Activated CD4-positive, alpha-beta T cell treated with anti-CD3 and anti-CD28 coated beads, Interleukin-2, amount 50 U/mL, for 24 hours (primary cell): ENCODE results near the gene AGO3.

Source experiments
- DNase-seq, 2 donors: peaks; one replicate each; pipeline ENCODE4 v3.0.0-alpha.2; 2020; ENCODE audit warnings: low read depth in 1 of 2, low spot score in 1 of 2

The AGO3 gene

DNA sequence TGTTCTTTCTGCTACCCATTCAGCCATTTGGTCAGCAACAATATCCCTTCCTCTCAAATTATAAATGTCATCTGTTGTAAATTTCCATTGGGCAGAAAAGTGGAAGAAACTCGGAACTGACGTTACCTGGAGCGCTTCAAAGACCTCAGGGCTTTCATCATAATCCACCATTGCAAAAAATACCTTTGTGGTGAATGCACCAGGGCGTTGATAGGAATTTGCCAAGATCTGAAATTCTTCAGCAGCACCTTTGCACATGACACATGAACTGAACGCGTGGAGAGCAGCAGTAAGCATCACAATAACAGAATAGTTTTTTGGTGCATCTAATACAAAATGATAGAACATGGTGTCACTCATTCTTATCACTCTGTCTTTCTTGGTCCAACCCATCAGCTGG, 149.9 kb downstream of the AGO3 start:
- DNase-seq, result no peak

DNA sequence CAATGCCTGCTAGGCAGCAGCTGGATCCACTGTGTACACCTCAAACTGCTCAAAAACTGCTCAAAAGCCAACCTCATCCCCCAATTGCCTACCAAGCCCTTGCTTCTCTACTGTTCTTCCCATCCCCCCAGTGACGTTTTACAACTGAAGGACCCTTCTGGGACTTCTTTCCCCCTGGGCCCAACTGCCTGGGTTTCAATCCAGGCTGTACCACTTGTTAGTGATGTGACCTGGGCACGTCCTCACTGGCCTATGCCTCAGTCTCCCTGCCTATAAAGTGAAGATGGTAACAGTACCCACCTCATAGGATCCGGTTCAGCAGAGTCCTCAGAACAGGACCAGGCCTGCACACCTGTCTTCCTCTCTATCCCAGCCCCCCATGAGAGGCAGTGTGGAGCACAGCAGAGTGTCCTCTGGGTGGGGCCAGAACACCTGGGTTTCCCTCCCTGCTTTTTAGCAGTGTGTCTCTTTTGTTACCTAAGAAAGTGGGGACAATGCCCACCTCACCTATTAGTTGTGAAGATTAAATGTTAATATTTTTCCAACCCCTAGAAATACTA, 151.1 kb downstream of the AGO3 start:
- DNase-seq, result no peak

DNA sequence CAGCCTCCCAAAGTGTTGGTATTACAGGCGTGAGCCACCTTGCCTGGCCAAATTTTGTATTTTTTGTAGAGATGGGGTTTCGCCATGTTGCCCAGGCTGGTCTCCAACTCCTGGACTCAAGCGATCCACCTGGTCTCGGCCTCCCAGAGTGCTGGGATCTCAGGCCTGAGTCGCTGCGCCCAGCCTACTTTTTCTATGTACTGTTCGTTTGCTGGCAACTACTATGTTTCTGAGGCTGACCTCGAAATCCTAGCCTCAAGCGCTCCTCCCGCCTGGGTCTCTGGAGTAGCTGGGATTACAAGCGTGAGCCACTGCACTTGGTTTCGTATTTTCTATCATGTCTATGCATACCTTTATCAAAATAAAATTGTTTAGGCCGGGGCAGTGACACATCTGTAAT, 152.3 kb downstream of the AGO3 start:
- DNase-seq, result no peak

DNA sequence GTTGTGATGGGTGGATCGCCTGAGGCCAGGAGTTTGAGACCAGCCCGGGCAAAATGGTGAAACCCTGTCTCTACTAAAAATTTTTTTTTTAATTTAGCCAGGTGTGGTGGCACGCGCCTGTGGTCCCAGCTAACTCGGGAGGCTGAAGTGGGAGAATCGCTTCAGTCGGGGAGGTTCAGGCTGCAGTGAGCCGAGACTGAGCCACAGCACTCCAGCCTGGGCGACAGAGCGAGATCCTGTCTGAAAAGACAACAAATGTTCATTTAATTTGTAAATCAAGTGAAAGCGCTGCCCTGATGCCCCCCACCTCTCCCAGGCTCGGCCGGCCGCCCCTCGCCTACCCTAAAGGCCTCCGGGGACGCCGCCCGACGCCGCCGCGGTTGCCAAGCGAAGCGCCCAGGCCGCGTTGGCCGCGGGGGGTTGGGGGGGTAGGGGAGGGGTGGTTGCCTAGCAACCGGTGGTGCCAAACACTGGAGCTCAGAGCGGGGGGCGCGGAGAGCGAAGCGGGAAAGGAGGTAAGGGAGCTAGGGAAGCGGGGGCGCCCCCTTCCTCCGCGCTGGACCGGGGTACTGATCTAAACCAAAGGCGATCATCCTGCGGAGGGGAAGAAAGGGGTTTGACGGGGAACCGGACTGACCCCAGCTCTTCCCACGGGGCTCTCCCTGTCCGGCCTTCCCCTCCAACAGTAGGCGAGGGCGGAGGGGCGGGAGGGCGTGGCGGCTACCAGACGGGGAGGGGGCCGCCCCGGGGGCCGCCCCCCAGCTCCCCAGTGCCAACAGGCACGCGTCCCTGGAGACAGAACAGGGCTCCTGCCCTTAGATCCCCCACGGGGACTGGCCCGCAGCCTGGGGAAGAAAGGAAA, 153.0 kb downstream of the AGO3 start, which contains the start of gene TEKT2:
Gene TEKT2 (plus strand): TSS at position 460 of the 862 bp plus-strand sequence. CDS start 828 bp downstream, outside the sequence.
- no peak for DNase-seq

DNA sequence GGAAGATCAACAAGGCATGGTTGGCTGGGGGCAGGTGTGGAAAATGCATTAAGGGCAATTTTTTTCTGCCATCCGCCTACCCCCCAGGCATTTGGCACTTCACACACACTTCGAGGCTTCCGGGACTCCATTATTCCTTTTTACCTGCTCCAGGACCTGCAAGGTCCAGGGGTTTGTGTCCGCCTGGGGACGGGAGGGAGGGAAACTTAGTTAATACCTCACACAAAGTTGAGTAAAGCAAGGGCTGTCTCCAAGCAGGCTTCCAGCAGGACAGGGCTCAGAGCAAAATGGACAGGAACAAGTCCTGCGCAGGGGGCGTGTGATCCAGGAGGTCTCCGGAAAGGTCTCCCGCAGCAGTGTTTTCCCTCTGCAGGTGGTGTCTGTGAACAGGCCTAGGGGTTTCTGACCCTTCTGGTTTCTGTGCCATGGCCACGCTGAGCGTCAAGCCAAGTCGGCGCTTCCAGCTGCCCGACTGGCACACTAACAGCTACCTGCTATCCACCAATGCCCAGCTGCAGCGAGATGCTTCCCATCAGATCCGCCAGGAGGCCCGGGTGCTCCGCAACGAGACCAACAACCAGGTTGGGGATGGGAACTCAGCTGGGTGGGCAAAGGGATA, 153.7 kb downstream of the AGO3 start:
- DNase-seq, result no peak

DNA sequence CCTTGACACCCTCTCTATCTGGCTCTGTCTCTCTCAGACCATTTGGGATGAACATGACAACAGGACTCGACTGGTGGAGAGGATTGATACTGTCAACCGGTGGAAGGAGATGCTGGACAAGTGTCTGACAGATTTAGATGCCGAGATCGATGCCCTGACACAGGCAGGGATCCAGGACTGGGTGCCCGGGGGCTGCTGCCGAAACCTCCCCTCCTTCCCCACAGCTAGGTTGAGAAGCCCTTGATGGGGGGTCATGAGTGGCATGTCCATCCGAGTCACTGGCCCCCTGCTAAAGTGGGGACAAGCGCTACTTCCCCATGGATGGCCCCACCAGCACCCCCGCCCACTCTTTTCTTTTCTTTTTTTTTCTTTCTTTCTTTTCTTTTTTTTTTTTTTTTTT, 154.2 kb downstream of the AGO3 start:
- no peak for DNase-seq

DNA sequence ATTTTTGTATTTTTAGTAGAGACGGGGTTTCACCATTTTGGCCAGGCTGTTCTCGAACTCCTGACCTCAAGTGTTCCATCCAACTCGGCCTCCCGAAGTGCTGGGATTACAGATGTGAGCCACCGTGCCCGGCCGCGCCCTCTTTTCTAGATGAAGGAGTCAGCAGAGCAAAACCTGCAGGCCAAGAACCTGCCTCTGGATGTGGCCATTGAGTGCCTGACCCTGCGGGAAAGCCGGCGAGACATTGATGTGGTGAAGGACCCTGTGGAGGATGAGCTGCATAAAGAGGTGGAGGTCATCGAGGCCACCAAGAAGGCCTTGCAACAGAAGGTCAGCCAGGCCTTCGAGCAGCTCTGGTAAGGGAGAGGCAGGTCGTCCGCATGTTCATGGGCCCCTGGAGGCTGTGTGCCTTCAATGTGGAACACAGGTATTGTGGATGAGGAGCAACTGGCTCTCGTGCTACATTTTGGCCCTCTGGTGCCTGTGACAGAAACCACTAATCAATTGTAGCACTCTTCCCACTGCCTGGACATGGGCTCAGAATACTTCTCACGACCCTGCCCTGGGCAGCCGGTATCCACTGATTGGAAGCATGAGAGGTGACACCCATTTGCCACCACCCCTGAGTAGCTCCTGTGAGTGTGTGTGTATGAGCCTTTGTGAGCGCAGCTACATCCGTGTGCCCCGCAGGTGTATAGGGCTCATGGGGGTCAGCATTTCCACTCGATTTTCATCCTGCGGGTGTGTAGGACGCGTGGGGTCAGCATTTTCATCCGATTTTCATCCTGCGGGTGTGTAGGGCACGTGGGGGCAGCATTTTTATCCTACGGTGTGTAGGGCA, 155.0 kb downstream of the AGO3 start:
- DNase-seq, result no peak

DNA sequence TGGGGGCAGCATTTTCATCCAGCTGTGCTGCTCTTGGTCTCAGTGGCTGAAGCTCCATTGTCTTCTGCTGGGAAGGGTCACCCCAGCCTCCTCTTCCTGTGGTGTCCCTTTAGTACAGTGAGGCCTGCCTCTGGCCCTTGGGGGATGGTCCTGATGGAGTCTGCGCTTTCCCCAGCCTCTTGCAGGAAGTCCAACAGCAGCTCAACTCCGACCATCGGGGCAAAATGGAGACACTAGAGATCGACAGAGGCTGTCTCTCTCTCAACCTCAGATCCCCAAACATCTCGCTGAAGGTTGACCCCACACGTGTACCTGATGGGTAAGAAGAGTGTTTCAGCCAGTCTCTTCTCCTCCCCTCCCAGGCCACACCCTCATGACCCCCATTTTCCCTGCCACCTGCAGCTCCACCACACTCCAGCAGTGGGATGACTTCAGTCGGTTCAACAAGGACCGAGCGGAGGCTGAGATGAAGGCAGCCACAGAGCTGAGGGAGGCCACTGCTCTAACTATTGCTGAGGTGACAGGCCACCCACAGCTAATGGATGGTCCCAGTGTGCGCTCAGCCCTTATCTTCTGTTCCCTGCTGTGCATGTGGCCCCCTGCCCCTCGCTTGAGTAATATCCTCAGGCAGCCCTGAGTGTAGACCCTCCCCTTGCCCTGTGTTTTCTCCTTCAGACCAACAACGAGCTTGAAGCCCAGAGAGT, 155.8 kb downstream of the AGO3 start:
- DNase-seq, result no peak

DNA sequence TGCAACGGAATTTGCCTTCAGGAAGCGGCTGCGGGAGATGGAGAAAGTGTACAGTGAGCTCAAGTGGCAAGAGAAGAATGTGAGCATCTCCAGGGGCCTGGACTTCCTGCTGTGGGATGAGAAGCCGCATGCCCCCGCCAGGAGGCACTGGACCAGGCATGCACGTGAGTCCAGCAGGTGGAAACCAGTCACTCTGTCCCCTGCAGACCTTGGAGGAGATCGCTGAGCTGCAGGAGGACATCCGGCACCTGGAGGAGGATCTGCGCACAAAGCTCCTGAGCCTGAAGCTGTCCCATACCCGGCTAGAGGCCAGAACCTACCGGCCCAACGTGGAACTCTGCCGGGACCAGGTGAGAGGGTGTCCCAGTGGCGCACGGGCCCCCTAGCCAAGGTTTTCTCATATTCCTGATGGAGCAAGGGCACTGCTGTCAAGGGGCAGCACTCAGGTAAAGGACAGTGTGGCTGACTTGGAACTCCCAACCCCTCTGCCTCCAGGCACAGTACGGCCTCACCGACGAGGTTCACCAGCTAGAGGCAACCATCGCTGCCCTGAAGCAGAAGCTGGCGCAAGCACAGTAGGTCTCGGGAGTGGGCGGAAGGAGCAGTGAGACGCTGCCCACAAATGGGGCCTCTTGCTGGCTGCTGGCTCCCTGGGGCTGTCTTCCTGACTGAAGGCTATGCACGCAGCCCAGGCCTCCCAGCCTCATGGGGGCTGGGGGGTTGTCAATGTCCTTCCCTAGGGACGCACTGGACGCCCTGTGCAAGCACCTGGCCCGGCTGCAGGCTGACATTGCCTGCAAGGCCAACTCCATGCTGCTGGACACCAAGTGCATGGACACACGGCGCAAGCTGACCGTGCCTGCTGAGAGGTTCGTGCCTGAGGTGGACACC, 156.6 kb downstream of the AGO3 start:
- no peak for DNase-seq

DNA sequence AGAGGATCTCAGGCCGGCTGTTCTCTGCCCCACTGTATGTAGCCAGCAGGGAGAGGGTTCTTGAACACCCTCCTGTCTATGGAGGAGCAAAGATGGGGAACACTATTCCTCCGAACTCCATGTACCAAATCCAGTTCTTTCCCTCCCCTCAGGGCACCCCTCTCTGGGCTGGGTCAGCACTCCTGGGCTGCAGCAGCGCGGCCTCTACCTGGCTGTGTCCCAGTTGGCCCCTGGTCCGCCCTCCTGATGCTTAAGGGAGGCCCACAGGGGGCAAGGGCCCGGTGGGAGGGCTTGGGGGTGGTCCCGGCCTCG, 157.3 kb downstream of the AGO3 start:
- no peak for DNase-seq

DNA sequence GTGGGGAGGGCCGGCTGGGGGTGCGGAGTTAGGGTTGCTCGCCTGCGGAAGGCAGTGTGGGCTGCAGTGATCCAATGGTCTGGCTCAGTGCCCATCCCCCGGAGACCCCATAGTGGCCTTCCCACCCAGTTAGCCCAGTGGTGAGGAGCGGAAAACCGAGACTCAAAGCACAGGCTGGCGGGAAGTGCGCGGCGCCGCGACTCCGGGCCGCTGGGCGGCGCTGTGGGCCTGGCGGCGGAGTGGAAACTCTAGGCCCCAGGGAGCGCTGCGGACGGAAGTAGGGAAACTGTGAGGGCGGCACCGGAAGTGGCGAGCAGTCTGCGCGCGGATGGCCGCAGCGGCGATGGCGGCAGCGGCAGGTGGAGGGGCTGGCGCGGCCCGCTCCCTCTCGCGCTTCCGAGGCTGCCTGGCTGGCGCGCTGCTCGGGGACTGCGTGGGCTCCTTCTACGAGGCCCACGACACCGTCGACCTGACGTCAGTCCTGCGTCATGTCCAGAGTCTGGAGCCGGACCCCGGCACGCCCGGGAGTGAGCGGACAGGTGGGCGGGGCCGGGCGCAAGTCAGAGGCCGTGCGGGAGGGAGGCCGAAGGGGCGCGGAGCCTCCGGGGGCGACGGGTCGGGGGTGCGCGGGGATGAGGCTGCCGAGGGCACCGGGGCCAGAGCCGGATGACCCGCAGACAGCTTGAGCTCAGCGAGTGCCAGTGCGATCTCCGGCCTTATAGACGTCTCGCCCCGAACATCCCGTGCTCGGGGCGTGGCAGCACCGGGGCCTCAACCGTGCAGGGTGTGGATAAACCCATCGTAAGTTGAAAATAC, 157.9 kb downstream of the AGO3 start, which contains the start of gene ADPRS:
Gene ADPRS (plus strand): TSS at position 316 of the 816 bp plus-strand sequence. CDS start 13 bp downstream, at position 329.
- peak; percentile 84 to 87 for DNase-seq

DNA sequence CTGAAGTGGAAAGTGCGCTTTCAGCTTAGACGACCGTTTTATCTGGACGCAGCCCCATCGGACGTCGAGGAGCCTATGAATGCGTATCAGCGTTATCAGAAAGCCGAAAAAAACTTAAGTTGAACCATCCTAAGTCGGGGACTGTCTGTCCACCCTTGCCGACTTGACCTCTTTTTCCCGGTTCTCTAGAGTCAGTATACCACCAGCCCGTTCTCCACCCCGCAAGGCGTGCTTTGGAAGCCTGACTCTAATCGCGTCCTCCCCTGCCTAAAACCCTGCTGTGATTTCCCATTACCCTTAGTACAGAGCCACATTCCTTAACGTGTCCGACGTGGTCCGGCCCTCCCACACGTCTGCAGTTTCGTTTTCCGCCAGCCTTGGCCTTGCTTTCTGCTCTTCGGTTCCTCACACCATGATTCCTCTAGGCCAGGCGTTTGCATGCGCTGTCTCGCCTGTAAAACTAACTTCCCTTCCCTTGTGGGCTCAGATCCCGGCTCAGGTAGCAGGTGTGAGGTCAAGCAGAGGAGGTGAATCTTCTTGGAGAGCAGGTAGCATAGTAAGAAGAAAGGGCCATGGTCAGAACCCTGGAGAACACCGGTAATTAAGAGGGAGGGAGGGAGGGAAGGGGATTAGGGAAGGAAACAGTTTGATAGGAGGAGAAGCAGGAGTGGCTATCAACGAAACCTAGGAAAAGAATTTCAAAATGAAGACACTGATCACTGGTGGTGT, 158.7 kb downstream of the AGO3 start:
- DNase-seq, result no peak

DNA sequence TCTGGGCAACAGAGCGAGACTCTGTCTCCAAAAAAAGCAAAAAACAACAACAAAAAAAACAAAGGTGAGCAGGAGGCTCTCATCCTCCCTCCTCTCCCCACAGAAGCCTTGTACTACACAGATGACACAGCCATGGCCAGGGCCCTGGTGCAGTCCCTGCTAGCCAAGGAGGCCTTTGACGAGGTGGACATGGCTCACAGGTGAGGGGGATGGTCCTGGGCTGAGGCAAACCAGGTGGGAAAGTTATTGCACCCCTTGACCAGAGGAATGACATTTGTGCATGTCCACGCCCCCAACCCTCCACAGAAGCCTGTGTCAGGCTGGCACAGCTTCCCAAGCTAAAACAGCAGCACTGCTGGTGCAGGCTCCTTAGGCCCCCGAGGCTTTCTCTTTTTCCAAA, 160.2 kb downstream of the AGO3 start:
- DNase-seq, result no peak

DNA sequence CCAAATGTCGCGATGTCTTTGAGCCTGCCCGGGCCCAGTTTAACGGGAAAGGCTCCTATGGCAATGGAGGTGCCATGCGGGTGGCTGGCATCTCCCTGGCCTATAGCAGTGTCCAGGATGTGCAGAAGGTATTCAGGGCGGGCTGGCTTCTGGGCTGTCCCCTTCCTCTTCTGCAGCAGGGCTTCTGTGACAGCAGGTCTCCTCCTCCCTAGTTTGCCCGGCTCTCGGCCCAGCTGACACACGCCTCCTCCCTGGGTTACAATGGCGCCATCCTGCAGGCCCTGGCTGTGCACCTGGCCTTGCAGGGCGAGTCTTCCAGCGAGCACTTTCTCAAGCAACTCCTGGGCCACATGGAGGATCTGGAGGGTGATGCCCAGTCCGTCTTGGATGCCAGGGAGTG, 160.8 kb downstream of the AGO3 start:
- DNase-seq, result no peak

DNA sequence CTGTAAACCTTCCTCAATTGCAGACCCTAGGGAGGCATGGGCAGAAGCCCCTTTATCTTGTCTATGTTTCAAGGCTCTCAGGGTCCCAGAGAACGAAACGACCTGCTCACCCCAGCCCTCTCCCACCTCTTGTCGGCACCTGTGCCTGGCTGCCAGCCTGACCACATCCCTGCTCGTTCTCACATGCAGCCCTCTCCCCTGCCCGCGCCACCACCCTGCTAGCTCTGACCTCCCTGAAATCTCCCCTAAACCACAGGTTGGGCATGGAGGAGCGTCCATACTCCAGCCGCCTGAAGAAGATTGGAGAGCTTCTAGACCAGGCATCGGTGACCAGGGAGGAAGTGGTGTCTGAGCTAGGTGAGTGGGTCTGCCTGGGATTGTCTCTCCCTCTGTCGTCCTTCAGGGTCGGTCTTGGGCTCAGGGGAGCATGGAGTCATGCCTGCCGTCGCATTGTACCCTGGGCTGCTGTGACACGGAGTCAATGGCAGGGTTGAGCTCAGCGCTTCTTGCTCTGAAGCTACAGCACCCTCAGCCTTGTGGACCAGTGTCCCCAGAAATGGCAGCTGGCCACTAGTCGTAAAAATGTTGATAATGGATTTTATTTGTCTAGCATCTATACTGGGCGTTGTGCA, 161.4 kb downstream of the AGO3 start:
- no peak for DNase-seq

DNA sequence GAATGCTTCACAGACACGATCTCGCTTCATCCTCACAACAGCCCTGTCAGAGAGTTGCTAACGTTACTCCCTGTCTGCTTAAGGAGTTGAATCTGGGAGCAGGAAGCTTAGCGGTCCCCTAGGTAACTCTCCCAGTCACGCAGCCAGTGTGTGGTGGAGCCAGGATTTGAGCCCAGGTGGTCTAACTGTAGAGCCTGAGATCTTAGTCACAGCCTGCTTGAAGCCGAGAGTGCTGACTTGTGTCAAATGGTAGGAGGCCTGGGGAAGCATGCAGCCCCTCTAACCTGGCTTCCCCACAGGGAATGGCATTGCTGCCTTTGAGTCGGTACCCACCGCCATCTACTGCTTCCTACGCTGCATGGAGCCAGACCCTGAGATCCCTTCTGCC, 161.9 kb downstream of the AGO3 start:
- DNase-seq, result no peak

DNA sequence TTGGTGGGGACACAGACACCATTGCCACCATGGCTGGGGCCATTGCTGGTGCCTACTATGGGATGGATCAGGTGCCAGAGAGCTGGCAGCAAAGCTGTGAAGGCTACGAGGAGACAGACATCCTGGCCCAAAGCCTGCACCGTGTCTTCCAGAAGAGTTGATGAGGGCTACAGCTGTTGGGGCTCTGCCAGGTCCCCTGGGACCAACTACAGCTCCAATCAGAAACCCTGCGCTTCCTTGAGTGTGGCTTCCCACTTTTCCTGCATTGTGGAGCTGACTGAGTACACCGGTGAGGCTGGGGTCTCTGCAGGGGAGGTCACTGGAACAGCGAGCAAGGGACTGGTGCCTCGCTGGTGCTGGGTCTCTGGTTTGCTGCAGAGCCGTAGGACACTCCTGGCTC, 162.3 kb downstream of the AGO3 start:
- DNase-seq, result no peak

DNA sequence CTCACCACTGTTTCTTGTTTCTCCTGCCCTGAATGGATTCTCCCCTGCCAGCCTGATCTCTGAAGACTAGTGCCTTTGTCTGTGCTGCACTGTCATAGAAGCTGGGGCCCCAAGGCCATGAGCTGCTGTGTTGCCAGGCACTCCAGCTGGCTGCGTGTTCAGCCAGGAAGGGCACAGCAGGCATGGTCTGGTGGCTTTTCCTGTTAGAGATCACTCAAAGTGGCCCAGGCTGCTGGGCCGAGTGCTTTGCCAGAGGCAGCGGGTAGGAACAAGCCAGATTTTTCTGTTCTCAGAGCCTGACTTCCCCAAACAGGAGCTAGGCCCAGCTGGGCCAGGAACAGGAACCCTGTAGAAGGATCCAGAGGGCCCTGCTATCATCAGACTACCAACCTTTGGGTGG, 163.0 kb downstream of the AGO3 start:
- DNase-seq, result no peak
